ENCODE results near the gene UBE2R2.
A peak's percentile ranks its signal among the peaks of the same experiment; 100 is the strongest.
"Not testable (repeated sequence)": the region's sequence is repeated elsewhere in the genome, so short reads cannot be mapped to it uniquely, and the experiment has no call there.

The UBE2R2 gene

GRCh38 chr9:33816327-33817252 is at the start of gene UBE2R2:
Gene UBE2R2 (plus strand): TSS chr9:33817160. CDS start chr9:33817758, 598 bp downstream.
- peak within 1 kb of the TSS; percentile 89 to 94 for H3K4me3 ChIP-seq (ENCODE audit: low read length in 2 of 2)
- peak within 1 kb of the TSS; percentile 97 to 99 for H3K9ac ChIP-seq (ENCODE audit: low read depth in 1 of 2, low read length in 2 of 2)
- H3K36me3 ChIP-seq (ENCODE audit: control insufficient read depth in 2 of 2, insufficient read depth in 2 of 2, low read length in 2 of 2), result no peaks in the 10 kb centered on the region
- H3K27me3 ChIP-seq (ENCODE audit: control insufficient read depth in 2 of 2, insufficient read depth in 2 of 2, low read length in 2 of 2), result no peaks in the 10 kb centered on the region
- no peaks in the 10 kb centered on the region for H3K9me3 ChIP-seq (ENCODE audit: control insufficient read depth in 2 of 2, low read length in 2 of 2)
- peaks cover 32 to 42% of the 10 kb centered on the region in 2 donors for H3K4me1 ChIP-seq (ENCODE audit: control insufficient read depth in 2 of 2, insufficient read depth in 2 of 2, low read length in 2 of 2)
- peak within 1 kb of the TSS; percentile 99 to 100 for H3K27ac ChIP-seq (ENCODE audit: low read depth in 2 of 2, low read length in 2 of 2)

GRCh38 chr9:33770156-33770880 is 46.6 kb upstream of the UBE2R2 start:
- not testable (repeated sequence) for H3K4me3 ChIP-seq (ENCODE audit: low read length in 2 of 2); H3K36me3 ChIP-seq (ENCODE audit: control insufficient read depth in 2 of 2, insufficient read depth in 2 of 2, low read length in 2 of 2); H3K27me3 ChIP-seq (ENCODE audit: control insufficient read depth in 2 of 2, insufficient read depth in 2 of 2, low read length in 2 of 2); H3K9me3 ChIP-seq (ENCODE audit: control insufficient read depth in 2 of 2, low read length in 2 of 2); H3K9ac ChIP-seq (ENCODE audit: low read depth in 1 of 2, low read length in 2 of 2); H3K4me1 ChIP-seq (ENCODE audit: control insufficient read depth in 2 of 2, insufficient read depth in 2 of 2, low read length in 2 of 2)
- peak overlapping the region in 1 of 2 donors; percentile 51 for H3K27ac ChIP-seq (ENCODE audit: low read depth in 2 of 2, low read length in 2 of 2)

GRCh38 chr9:33773135-33773534 is 43.8 kb upstream of the UBE2R2 start:
- H3K9me3 ChIP-seq (ENCODE audit: control insufficient read depth in 2 of 2, low read length in 2 of 2); H3K4me3 ChIP-seq (ENCODE audit: low read length in 2 of 2); H3K4me1 ChIP-seq (ENCODE audit: control insufficient read depth in 2 of 2, insufficient read depth in 2 of 2, low read length in 2 of 2); H3K27ac ChIP-seq (ENCODE audit: low read depth in 2 of 2, low read length in 2 of 2); H3K9ac ChIP-seq (ENCODE audit: low read depth in 1 of 2, low read length in 2 of 2); H3K27me3 ChIP-seq (ENCODE audit: control insufficient read depth in 2 of 2, insufficient read depth in 2 of 2, low read length in 2 of 2); H3K36me3 ChIP-seq (ENCODE audit: control insufficient read depth in 2 of 2, insufficient read depth in 2 of 2, low read length in 2 of 2): not testable (repeated sequence)

DNA sequence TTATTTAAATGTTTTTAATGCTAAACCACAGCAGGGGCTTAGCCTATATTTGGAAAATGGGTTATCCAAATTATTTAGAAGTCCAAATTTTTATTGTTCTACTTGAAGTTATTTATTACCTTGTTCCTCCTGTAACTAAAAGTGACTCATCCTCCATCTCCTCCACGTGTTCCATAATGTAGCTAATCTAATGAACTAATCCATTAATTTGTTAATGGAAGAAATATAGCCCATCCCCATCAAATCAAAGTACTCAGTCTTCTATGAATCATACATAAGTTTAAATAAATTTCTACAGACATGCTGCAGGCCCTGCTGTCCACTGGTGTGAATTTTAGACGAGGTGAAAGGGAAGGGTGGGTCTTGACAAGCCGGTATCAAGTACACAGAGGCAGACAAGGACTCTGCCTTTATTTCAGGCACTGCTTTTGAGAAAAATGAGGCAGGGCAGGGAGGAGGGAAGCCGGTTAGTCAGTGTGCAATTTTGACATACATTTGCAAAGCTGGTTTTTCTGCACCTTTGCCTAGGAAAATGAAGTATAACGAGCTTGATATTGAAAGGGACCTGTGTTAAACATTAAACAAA is 42.8 kb upstream of the UBE2R2 start:
- H3K9me3 ChIP-seq (ENCODE audit: control insufficient read depth in 2 of 2, low read length in 2 of 2); H3K36me3 ChIP-seq (ENCODE audit: control insufficient read depth in 2 of 2, insufficient read depth in 2 of 2, low read length in 2 of 2); H3K4me1 ChIP-seq (ENCODE audit: control insufficient read depth in 2 of 2, insufficient read depth in 2 of 2, low read length in 2 of 2); H3K27me3 ChIP-seq (ENCODE audit: control insufficient read depth in 2 of 2, insufficient read depth in 2 of 2, low read length in 2 of 2): not testable (repeated sequence)
- peak overlapping the region in 1 of 2 donors; percentile 32 for H3K27ac ChIP-seq (ENCODE audit: low read depth in 2 of 2, low read length in 2 of 2)
- peak overlapping the region in 1 of 2 donors; percentile 31 for H3K4me3 ChIP-seq (ENCODE audit: low read length in 2 of 2)
- H3K9ac ChIP-seq (ENCODE audit: low read depth in 1 of 2, low read length in 2 of 2), result peak overlapping the region in 1 of 2 donors; percentile 8

DNA sequence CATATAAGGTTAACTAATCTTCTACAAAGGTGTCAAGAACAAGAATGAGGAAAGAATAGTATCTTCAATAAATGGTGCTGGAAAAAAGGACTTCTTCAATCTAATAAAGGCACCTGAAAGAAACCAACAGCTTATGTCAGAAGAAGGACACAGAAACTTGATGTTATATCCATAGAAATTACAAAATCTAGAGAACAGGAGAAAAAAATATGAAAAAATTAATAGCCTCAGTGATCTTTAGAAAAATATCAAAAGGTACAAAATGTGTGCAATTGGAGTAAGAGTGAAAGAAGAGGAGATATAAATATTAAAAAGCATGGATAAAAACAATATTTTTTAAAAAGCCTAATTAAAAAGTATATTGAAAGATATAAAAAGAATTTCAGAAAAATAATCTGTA is 40.4 kb upstream of the UBE2R2 start:
- peaks cover 0 to 2% of the 10 kb centered on the region in 2 donors for H3K4me1 ChIP-seq (ENCODE audit: control insufficient read depth in 2 of 2, insufficient read depth in 2 of 2, low read length in 2 of 2)
- no peak overlapping the region for H3K9ac ChIP-seq (ENCODE audit: low read depth in 1 of 2, low read length in 2 of 2)
- no peak overlapping the region for H3K4me3 ChIP-seq (ENCODE audit: low read length in 2 of 2)
- H3K27me3 ChIP-seq (ENCODE audit: control insufficient read depth in 2 of 2, insufficient read depth in 2 of 2, low read length in 2 of 2), result no peaks in the 10 kb centered on the region
- H3K36me3 ChIP-seq (ENCODE audit: control insufficient read depth in 2 of 2, insufficient read depth in 2 of 2, low read length in 2 of 2), result no peaks in the 10 kb centered on the region
- no peak overlapping the region for H3K27ac ChIP-seq (ENCODE audit: low read depth in 2 of 2, low read length in 2 of 2)
- H3K9me3 ChIP-seq (ENCODE audit: control insufficient read depth in 2 of 2, low read length in 2 of 2), result no peaks in the 10 kb centered on the region

- H3K9me3 ChIP-seq (ENCODE audit: control insufficient read depth in 2 of 2, low read length in 2 of 2), result no peaks in the 10 kb centered on the region
- no peaks in the 10 kb centered on the region for H3K4me1 ChIP-seq (ENCODE audit: control insufficient read depth in 2 of 2, insufficient read depth in 2 of 2, low read length in 2 of 2)
- H3K9ac ChIP-seq (ENCODE audit: low read depth in 1 of 2, low read length in 2 of 2), result no peak overlapping the region
- H3K27me3 ChIP-seq (ENCODE audit: control insufficient read depth in 2 of 2, insufficient read depth in 2 of 2, low read length in 2 of 2), result no peaks in the 10 kb centered on the region
- no peaks in the 10 kb centered on the region for H3K36me3 ChIP-seq (ENCODE audit: control insufficient read depth in 2 of 2, insufficient read depth in 2 of 2, low read length in 2 of 2)
- no peak overlapping the region for H3K4me3 ChIP-seq (ENCODE audit: low read length in 2 of 2)
- no peak overlapping the region for H3K27ac ChIP-seq (ENCODE audit: low read depth in 2 of 2, low read length in 2 of 2)
Observed at GRCh38 chr9:33778700-33779351, 38.1 kb upstream of the UBE2R2 start.

DNA sequence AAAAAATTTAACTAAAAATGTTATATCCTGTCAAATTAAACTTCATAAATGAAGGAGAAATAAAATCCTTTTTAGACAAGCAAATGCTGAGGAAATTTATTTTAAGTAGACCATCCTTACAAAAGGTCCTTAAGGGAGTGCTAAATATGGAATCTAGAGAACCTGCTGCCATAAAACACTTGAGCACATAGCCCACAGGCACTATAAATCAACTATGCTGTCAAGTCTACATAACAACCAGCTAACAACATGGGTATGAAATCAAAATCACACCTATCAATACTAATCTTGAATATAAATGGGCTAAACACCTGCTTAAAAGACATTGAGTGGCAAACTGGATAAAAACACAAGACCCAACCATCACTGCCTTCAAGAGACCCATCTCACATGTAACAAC is 36.7 kb upstream of the UBE2R2 start:
- Histone ChIP-seq H3K4me3 (ENCODE audit: low read length in 2 of 2) (no peak overlapping the region), H3K36me3 (ENCODE audit: control insufficient read depth in 2 of 2, insufficient read depth in 2 of 2, low read length in 2 of 2) (no peaks in the 10 kb centered on the region), H3K27ac (ENCODE audit: low read depth in 2 of 2, low read length in 2 of 2) (no peak overlapping the region)

GRCh38 chr9:33781736-33782135 is 35.2 kb upstream of the UBE2R2 start:
- no peak overlapping the region for H3K4me3 ChIP-seq (ENCODE audit: low read length in 2 of 2)
- H3K27ac ChIP-seq (ENCODE audit: low read depth in 2 of 2, low read length in 2 of 2), result no peak overlapping the region
- no peaks in the 10 kb centered on the region for H3K4me1 ChIP-seq (ENCODE audit: control insufficient read depth in 2 of 2, insufficient read depth in 2 of 2, low read length in 2 of 2)
- no peak overlapping the region for H3K9ac ChIP-seq (ENCODE audit: low read depth in 1 of 2, low read length in 2 of 2)
- H3K9me3 ChIP-seq (ENCODE audit: control insufficient read depth in 2 of 2, low read length in 2 of 2), result no peaks in the 10 kb centered on the region
- peaks cover 0 to 3% of the 10 kb centered on the region in 2 donors for H3K36me3 ChIP-seq (ENCODE audit: control insufficient read depth in 2 of 2, insufficient read depth in 2 of 2, low read length in 2 of 2)
- no peaks in the 10 kb centered on the region for H3K27me3 ChIP-seq (ENCODE audit: control insufficient read depth in 2 of 2, insufficient read depth in 2 of 2, low read length in 2 of 2)

More for the DNA sequence above, 36.7 kb upstream of the UBE2R2 start:
- H3K4me1 ChIP-seq (ENCODE audit: control insufficient read depth in 2 of 2, insufficient read depth in 2 of 2, low read length in 2 of 2), result no peaks in the 10 kb centered on the region
- no peaks in the 10 kb centered on the region for H3K9me3 ChIP-seq (ENCODE audit: control insufficient read depth in 2 of 2, low read length in 2 of 2)
- no peaks in the 10 kb centered on the region for H3K27me3 ChIP-seq (ENCODE audit: control insufficient read depth in 2 of 2, insufficient read depth in 2 of 2, low read length in 2 of 2)
- H3K9ac ChIP-seq (ENCODE audit: low read depth in 1 of 2, low read length in 2 of 2), result no peak overlapping the region

GRCh38 chr9:33782395-33783152 is 34.4 kb upstream of the UBE2R2 start:
- Histone ChIP-seq H3K36me3 (ENCODE audit: control insufficient read depth in 2 of 2, insufficient read depth in 2 of 2, low read length in 2 of 2) (peaks cover 0 to 4% of the 10 kb centered on the region in 2 donors), H3K9ac (ENCODE audit: low read depth in 1 of 2, low read length in 2 of 2) (no peak overlapping the region), H3K4me3 (ENCODE audit: low read length in 2 of 2) (no peak overlapping the region), H3K27ac (ENCODE audit: low read depth in 2 of 2, low read length in 2 of 2) (no peak overlapping the region), H3K4me1 (ENCODE audit: control insufficient read depth in 2 of 2, insufficient read depth in 2 of 2, low read length in 2 of 2) (no peaks in the 10 kb centered on the region), H3K9me3 (ENCODE audit: control insufficient read depth in 2 of 2, low read length in 2 of 2) (no peaks in the 10 kb centered on the region), H3K27me3 (ENCODE audit: control insufficient read depth in 2 of 2, insufficient read depth in 2 of 2, low read length in 2 of 2) (no peaks in the 10 kb centered on the region)

Measured in mucosa of rectum (tissue), 2 donors.